ENCODE measurements around the gene DUS2. TPM values are rescaled to one million over a fixed set of nuclear protein-coding genes. Genes with fewer than 3 reads are reported as not detected.

DUS2 gene
- total RNA-seq, 1 experiment from 2014 or later = 27.9 TPM

- Mint-ChIP-seq H3K36me3 (peaks cover 11% of the 10 kb centered on the region; the same call in 1 of the 2 replicates), H3K9me3 (no peaks in the 10 kb centered on the region), H3K27ac (no peak overlapping the region), H3K27me3 (ENCODE audit: low read depth) (no peaks in the 10 kb centered on the region), H3K4me3 (no peak overlapping the region), H3K4me1 (no peaks in the 10 kb centered on the region)
- TF ChIP-seq, protein P1, sequence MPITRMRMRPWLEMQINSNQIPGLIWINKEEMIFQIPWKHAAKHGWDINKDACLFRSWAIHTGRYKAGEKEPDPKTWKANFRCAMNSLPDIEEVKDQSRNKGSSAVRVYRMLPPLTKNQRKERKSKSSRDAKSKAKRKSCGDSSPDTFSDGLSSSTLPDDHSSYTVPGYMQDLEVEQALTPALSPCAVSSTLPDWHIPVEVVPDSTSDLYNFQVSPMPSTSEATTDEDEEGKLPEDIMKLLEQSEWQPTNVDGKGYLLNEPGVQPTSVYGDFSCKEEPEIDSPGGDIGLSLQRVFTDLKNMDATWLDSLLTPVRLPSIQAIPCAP (CRISPR knock-in tag; IDR thresholded peaks at IDR 0.05) = no peak
- no peak for TF ChIP-seq AFF4 (CRISPR knock-in tag; IDR thresholded peaks at IDR 0.05; ENCODE audit: borderline replicate concordance)
- TF ChIP-seq ZNF416 (CRISPR knock-in tag; IDR thresholded peaks at IDR 0.05) = no peak
- TF ChIP-seq MLX (CRISPR knock-in tag; IDR thresholded peaks at IDR 0.05) = no peak
- no peak for TF ChIP-seq TEAD1 (CRISPR knock-in tag; IDR thresholded peaks at IDR 0.05)
- no peak for TF ChIP-seq HMGXB4 (CRISPR knock-in tag; IDR thresholded peaks at IDR 0.05)
- TF ChIP-seq JAZF1 (CRISPR knock-in tag; IDR thresholded peaks at IDR 0.05) = no peak
- TF ChIP-seq, protein P2, sequence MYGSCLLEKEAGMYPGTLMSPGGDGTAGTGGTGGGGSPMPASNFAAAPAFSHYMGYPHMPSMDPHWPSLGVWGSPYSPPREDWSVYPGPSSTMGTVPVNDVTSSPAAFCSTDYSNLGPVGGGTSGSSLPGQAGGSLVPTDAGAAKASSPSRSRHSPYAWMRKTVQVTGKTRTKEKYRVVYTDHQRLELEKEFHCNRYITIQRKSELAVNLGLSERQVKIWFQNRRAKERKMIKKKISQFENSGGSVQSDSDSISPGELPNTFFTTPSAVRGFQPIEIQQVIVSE (CRISPR knock-in tag; IDR thresholded peaks at IDR 0.05; ENCODE audit: borderline replicate concordance) = no peak
- TF ChIP-seq, protein P3, sequence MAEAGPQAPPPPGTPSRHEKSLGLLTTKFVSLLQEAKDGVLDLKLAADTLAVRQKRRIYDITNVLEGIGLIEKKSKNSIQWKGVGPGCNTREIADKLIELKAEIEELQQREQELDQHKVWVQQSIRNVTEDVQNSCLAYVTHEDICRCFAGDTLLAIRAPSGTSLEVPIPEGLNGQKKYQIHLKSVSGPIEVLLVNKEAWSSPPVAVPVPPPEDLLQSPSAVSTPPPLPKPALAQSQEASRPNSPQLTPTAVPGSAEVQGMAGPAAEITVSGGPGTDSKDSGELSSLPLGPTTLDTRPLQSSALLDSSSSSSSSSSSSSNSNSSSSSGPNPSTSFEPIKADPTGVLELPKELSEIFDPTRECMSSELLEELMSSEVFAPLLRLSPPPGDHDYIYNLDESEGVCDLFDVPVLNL (CRISPR knock-in tag; IDR thresholded peaks at IDR 0.05; ENCODE audit: borderline replicate concordance, low read depth) = no peak
- TF ChIP-seq ZNF219 (CRISPR knock-in tag; IDR thresholded peaks at IDR 0.05; ENCODE audit: borderline replicate concordance) = no peak
- POLR2A ChIA-PET = no interaction called here
- DNase-seq (ENCODE audit: low spot score) = no peak
- no peak for ATAC-seq
- CTCF ChIA-PET = no interaction called here
These were observed 8.9 kb downstream of the DUS2 start for GRCh38 chr16:68031951-68032350.

DNA sequence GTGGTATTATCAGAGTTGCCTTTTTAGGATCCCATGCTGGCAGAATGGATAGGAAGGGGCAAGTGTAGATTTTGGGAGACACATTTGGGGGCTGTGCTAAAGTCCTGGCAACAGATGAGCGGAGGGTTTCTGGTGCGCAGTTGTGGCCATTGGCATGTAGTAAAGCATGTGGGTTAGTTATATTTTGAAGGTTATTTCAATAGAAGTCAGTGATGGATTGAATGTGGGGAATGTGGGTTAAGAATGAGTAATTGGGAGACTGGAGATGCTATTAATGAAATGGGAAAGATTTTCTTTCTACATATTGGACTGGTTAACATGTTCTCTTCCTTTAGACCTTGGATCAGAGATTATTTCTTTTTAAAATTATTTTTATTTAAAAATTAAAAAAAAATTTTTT is 10.0 kb downstream of the DUS2 start:
- ChIA-PET CTCF (no interaction called here), POLR2A (no interaction called here)
- Mint-ChIP-seq H3K9me3 (no peaks in the 10 kb centered on the region), H3K27me3 (ENCODE audit: low read depth) (no peaks in the 10 kb centered on the region), H3K4me1 (no peaks in the 10 kb centered on the region), H3K4me3 (no peak overlapping the region), H3K27ac (no peak overlapping the region), H3K36me3 (peaks cover 6% of the 10 kb centered on the region; the same call in 1 of the 2 replicates)
- TF ChIP-seq ZSCAN18 (CRISPR knock-in tag; IDR thresholded peaks at IDR 0.05) = no peak
- no peak for DNase-seq (ENCODE audit: low spot score)
- ATAC-seq = no peak
